Endometrial microvascular endothelial cells (primary cell): Measurements from ENCODE around the gene KRT14. TPM values are rescaled to one million over a fixed set of nuclear protein-coding genes. Genes with fewer than 3 reads are reported as not detected.

Experiments
- in situ Hi-C: cut with HindIII; loops from 2 replicates; pipeline ENCODE4 v1.10.0; 2017; ENCODE audit warnings: low sequenced_read_pairs, low pct_unique_long_range_greater_than_20kb; ENCODE audit errors: inconsistent ontology term
- total RNA-seq: library from RNA; depleted of rRNA; stranded (reverse); fragments of >200 nt; gene quantifications from one replicate; pipeline ENCODE4 v1.2.3, GENCODE V29; 2015; ENCODE audit errors: inconsistent ontology term

The KRT14 gene
- total RNA-seq, 1 donor from 2014 or later: not detected

DNA sequence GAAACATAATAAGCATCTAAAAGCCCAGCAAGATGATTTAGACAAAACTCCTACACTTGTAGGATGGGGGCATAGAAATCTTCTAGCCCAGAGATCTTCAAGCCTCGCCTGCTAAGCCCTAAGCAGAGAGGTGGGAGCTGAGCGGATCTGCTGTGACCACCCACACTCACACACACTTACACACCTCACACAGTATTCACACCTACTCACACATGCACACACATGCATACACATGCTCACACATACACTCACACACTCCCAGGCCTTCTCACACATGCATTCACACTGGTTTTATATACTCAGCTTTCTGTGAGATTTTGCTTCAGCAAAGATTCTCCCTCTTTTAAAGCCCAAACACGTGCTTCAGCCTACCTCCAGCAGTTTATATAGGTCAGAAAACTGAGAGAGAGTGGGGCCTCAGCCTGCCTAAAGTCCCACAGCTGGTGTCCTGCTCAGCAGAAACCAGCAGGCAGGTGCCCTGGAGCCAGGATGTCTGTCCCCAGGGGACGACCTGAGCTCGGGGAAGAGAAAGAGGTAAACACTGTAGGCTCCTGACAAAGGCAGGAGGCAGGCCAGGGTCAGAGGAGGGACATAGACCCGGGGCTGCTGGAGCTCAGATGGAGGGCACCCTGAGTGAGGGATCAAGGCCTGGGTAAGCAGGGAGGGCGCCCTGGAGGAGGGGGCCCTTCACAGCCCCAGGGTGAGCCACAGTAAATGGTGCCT, 46.6 kb downstream of the KRT14 start:
- in situ Hi-C loops: loop anchor here (10.0 kb wide), 1 partner anchor 95 kb away; no protein-coding TSS in a partner anchor

GRCh38 chr17:41539071-41539492, 47.6 kb downstream of the KRT14 start:
- in situ Hi-C loops: no loop called here

GRCh38 chr17:41538565-41538991, 48.1 kb downstream of the KRT14 start:
- in situ Hi-C loops: no loop called here

GRCh38 chr17:41537990-41538389, 48.7 kb downstream of the KRT14 start:
- in situ Hi-C loops: no loop called here

DNA sequence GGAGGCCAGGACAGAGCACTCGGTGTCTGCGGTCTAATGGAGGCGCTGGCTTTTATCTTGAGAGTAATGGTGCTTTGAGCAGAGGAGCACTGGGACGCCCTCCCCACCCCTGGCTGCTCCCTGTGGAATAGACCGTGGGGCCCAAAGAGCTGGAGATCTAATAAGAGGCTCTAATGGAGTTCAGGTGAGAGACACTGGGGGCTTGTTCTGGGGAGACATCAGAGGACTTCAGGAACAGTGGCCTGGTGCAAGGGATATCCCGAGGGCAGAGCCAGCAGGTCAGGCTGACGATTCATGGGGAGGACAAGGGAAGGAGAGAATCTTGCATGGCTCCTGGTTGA, 49.1 kb downstream of the KRT14 start:
- in situ Hi-C loops: no loop called here

- in situ Hi-C loops: no loop called here
Measured at GRCh38 chr17:41536741-41537613, 49.7 kb downstream of the KRT14 start.

- in situ Hi-C loops: no loop called here
Measured at GRCh38 chr17:41535764-41536481, 50.8 kb downstream of the KRT14 start.

DNA sequence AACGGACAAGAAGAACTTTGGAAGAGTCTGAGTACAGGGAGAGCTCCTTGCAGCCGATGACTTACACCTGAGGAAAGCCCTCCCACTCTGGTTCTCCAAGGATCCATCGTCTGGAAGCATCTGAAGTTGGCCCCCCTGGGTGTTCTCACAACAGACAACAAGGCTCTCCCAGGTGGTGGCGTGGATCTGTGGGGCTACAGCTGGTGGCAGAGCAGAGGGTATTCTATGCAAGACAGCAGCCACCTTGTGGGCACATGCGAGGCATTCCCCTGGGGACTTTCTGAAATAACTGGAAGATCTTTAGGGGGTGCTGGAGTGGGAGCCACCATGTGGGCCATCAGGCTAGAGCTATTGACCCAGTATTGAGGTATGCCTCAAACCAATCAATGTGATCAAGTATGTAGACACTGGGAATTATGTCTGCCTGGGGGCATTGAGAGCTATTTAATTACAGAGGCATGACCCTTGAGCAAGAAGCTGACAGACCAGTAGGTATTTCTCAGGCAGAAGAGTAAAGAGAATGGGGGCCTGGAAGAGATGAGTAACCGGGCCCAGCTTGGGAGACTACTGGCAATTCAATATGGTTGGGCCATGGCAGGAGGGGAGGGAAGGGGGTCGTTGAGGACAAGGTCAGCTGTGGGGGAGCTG, 51.7 kb downstream of the KRT14 start:
- in situ Hi-C loops: no loop called here

DNA sequence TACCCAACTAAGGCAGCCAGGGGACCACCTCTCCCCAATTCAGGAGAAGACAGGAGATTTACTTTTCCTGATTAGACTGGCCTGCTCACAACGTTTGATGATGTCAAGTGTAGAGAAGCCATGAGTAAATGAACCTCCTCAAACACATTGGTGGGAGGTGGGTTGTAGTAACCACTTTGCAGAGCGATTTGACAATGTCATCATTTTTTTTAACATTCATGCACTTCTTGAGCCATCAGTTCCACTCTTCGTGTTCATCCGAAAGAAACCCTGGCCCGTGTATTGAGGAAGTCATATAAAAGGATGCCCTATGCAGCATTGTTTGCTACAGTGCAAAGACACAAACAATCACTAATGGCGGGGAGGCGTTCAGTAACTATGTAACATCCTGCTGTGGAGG, 53.1 kb downstream of the KRT14 start:
- in situ Hi-C loops: no loop called here

GRCh38 chr17:41532947-41533570, 53.6 kb downstream of the KRT14 start:
- in situ Hi-C loops: no loop called here

Other genes starting within 250 kb of the KRT14 start
- not detected for gene KRT33A, start 236.1 kb downstream of the KRT14 start, total RNA-seq
- gene KRT33B, start 217.1 kb downstream of the KRT14 start, total RNA-seq: not detected
- gene KRT34, start 204.6 kb downstream of the KRT14 start, total RNA-seq: not detected
- not detected for gene KRT31, start 189.3 kb downstream of the KRT14 start, total RNA-seq
- not detected for gene KRT37, start 162.3 kb downstream of the KRT14 start, total RNA-seq
- gene KRT38, start 145.9 kb downstream of the KRT14 start, total RNA-seq: not detected
- not detected for gene KRT32, start 119.5 kb downstream of the KRT14 start, total RNA-seq
- not detected for gene KRT35, start 105.7 kb downstream of the KRT14 start, total RNA-seq
- not detected for gene KRT36, start 97.0 kb downstream of the KRT14 start, total RNA-seq
- not detected for gene KRT13, start 81.3 kb downstream of the KRT14 start, total RNA-seq
- 14.1 TPM for gene KRT15, start 68.0 kb downstream of the KRT14 start, total RNA-seq
- gene KRT19, start 58.6 kb downstream of the KRT14 start, total RNA-seq: 101 TPM
- gene KRT9, start 14.8 kb downstream of the KRT14 start, total RNA-seq: not detected
- not detected for gene KRT16, start 25.9 kb upstream of the KRT14 start, total RNA-seq
- not detected for gene KRT17, start 37.7 kb upstream of the KRT14 start, total RNA-seq
- 111 TPM for gene EIF1, start 102.0 kb upstream of the KRT14 start, total RNA-seq
- gene GAST, start 125.4 kb upstream of the KRT14 start, total RNA-seq: not detected
- gene HAP1, start 147.7 kb upstream of the KRT14 start, total RNA-seq: under 0.01 TPM
- gene JUP, start 199.8 kb upstream of the KRT14 start, total RNA-seq: 161 TPM
- gene P3H4, start 225.1 kb upstream of the KRT14 start, total RNA-seq: 33.3 TPM
- 166 TPM for gene FKBP10, start 226.1 kb upstream of the KRT14 start, total RNA-seq
- 56.4 TPM for gene NT5C3B, start 249.3 kb upstream of the KRT14 start, total RNA-seq